ENCODE measurements around the gene MED26.

GRCh38 chr19:16650821-16651220 lies 22.8 kb upstream of the MED26 start:
- TF ChIP-seq CTCF (IDR thresholded peaks at IDR 0.05; ENCODE audit: control extremely low read depth in 1 of 3, insufficient read depth in 1 of 3, low read depth in 1 of 3, low read length in 3 of 3) = no peak
- TF ChIP-seq POLR2A (IDR thresholded peaks at IDR 0.05; ENCODE audit: control extremely low read depth in 1 of 2, low read depth in 2 of 2, low read length in 2 of 2) = no peak
- no peak for TF ChIP-seq CBX8 (IDR thresholded peaks at IDR 0.05; ENCODE audit: borderline replicate concordance, low read depth, low read length)
- TF ChIP-seq TAF7 (optimal IDR thresholded peaks at IDR 0.05; ENCODE audit: borderline replicate concordance, low read depth, low read length) = no peak
- TF ChIP-seq TAF1 (IDR thresholded peaks at IDR 0.05; ENCODE audit: low read depth, low read length) = no peak
- TF ChIP-seq RFX5 (IDR thresholded peaks at IDR 0.05; ENCODE audit: borderline replicate concordance, low read depth, low read length) = no peak
- TF ChIP-seq POLR2AphosphoS5 (IDR thresholded peaks at IDR 0.05; ENCODE audit: low read depth, low read length) = no peak
- TF ChIP-seq RAD21 (IDR thresholded peaks at IDR 0.05 in 1 of 2, conservative IDR thresholded peaks at IDR 0.05 in 1 of 2; ENCODE audit: low read depth in 2 of 2, low read length in 2 of 2) = no peak

Measured in H1 (cell line).